GM18858 (cell line): ENCODE measurements around the gene CNTN4.
A peak's percentile ranks its signal among the peaks of the same experiment; 100 is the strongest.
"Not testable (repeated sequence)": the region's sequence is repeated elsewhere in the genome, so short reads cannot be mapped to it uniquely, and the experiment has no call there.

Experiments used
- ATAC-seq: cut with Tn5 transposase; IDR thresholded peaks from one replicate; pipeline ENCODE4 v1.9.1; 2021; ENCODE audit not compliant: unreplicated experiment

Gene CNTN4

DNA sequence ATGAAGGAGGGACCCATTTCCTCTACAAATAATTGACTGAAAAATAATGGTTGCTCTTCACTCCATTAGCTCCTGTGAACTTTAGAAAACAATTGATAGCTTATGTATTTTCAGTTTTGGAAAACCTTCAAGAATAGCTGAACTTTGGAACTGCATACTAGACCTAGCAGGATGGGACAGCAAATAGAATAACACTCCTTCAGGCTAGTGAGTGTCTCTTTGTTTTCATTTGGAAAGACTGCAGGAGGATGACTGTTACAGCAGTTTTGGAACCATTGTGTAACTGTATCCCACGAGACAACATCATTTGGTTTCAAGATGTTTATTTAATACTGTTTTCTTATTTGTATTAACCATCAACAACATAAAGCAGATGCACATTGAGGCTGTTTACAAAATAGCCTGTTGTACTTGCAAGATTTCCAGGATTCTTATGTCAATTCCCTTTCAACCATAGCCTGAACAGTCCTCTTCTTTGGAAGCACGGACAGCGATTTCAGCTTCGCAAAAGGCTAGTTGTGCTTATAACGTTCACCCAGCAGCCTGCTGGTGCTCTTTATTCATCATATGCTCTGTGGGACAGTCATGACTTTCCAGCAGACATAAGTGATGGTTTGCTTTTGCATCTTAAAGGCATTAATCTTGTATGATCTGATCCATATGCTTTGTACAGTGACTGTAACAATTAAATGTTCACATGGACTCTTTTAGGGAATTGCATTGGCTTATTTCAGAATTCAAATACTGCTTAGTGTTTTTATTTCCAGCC, 676.0 kb downstream of the CNTN4 start:
- ATAC-seq, result no peak

DNA sequence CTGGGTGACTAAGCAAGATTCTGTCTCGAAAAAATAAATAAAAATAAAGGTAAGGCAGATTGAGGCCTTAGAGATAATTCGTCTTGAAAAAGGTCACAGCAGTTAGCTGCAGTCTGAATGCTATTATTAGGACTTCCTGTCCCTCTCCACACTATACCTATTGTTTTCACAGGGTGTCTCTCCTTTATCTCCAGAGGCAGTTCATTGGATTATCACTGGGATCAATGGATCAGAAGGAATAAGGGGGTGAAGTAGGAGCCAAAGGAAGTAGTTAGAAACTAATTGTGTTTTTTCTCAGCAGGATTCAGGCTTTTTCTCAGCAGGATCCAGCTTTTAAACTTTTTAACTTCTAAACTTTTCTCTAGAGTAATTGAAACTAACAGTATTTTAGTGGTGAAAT, 684.6 kb downstream of the CNTN4 start:
- no peak for ATAC-seq

DNA sequence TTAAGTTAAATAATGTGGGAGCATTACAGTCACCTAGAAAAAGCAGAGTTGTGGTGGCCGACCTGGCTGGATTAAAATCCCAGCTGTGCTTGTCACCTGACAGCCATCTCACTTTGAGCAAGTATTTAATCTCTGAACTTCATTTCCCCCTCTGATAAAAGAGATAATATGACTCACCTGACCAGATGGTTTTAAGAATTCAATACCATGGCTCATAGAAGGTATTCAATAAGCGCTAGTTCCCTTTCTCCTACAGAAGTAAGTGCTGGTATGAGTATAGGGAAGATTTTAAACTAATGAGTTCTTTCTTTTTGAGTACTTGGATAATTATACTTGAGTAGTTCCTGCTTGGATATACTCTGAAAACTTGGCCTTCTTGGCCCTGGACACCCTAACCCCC, 686.0 kb downstream of the CNTN4 start:
- no peak for ATAC-seq

DNA sequence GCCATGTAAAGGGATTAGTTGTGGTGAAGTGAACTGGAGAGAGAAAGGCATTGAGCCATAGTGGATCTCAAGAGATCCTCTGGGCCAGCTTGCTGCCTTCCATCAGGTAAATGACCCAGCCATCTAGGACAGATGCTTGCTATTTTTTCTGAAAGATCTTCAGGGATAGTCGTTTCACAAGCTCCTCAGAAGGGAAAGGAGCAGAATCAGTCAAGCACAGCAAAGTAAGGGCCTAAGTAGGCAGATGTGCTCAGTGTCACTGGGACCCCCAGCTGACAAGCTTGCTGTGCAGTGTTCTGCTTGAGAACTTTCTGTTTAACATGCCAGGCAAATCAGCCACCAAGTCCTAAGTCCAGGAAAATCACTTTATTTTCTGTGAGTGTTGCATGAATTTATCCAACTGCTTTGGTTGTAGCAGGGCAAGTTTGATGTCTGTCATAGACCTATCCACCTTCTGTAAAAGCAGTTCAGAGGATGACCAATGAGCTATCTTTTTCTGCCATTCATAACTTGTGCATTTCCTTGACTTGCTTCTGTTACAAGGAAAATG, 691.7 kb downstream of the CNTN4 start:
- ATAC-seq, result no peak

DNA sequence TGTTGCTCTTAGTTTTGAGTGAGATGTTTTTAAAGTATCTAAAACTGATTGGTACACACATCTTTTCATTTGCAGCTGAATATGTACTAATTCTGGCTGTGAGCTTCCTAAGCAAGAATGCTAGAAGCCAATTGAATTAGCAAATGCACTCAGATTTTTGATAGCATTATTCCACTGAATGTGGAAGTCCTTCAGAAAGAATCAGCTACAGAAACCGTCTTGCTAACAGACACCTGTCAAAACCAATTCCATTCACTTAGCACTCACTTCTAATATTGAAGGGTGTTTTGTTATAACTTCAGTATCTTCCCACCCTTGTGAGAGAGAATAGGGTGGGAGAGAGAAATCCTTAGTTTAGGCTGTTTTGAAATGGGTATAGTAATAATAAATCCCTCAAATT, 693.8 kb downstream of the CNTN4 start:
- no peak for ATAC-seq

DNA sequence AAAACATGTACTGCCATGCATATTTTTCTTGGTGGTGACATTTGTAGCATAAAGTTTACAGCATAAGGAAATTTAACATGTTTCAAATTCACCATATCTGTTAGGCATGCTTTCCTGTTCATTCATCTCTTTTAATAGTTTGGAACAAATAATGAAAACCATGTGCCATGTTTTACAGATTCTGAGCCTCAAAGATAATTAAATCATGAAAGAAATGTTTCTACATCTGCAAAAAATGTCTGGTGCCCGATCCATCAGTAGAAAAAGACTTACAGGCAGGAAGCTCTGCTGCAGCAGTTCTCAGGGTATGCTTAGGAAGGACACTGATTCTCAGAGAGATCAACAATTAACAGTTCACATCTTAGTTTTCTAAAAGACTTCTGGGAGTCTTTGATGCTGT, 695.3 kb downstream of the CNTN4 start:
- ATAC-seq, result no peak

DNA sequence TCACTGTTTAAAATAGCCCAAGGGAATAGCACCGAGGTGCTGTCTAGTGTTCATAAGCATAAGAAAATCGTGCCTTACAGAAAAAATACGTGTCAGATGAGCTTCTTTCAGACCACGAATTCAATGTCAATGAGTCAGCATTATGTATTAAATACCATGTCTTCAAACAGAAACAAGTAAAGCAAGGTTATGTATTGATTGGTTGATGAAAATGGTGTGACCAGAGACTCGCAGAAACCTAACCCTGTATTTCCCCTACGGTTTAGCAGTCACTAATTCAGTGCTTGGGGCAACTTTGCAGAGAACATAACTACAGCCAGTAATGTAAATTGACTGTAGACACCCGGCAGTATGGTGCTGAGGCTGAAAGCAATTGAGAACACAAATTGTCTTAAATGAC, 703.8 kb downstream of the CNTN4 start:
- ATAC-seq, result no peak

DNA sequence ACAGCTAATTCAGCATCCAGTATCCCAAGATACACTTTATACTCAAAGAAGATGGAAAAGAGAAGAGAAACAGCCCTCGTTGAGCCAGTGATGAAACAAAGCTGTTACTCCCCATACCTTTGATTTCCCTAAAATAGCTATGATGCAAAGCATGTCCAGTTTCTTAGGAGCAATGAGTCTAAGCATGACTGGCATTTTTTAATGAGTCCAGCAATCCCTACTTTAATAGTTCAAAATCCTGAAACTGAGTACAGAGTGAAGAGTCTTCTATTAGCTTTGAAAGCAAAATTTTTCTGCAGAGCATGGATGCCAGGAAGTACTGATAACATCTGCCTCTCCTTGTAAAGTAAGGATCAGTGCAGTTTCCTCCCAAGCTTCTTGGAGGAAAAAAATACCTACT, 708.8 kb downstream of the CNTN4 start:
- ATAC-seq, result no peak

DNA sequence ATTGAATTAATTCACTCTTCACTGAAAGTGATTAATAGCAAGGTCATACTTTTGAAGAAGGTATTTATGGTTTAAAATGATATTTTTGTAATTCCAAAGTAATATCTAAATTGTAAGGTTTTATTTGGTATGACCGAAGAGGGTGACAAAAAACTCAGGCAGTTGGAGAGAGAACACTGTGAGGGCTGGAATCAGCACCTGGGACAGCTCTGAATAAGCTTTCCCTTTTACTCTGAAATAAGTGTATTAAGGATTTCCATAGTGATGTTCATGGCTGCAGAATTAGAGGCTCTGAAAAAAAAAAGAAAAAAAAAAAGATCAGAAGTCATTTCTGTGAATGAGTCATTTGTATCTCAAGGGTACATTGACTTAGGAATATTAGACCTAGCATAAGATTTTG, 712.1 kb downstream of the CNTN4 start:
- no peak for ATAC-seq

DNA sequence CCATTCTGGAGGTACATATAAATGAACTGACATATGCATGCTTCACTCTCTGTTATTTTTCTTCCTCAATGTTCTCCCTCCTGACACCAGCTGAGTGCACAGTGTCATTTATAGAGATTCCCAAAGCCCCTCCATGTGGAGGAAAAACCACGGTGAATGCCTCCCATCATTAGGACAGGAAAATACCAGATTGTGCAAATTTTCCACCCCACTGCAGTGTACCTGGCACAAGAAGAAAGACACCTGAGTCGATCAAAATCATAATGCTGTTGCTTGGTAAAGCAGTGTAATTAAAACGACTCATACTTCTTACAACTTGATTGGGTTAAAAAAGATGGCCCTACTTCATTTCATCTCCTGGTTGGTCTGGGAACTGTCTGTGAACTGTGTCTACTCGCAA, 720.9 kb downstream of the CNTN4 start:
- ATAC-seq, result no peak

DNA sequence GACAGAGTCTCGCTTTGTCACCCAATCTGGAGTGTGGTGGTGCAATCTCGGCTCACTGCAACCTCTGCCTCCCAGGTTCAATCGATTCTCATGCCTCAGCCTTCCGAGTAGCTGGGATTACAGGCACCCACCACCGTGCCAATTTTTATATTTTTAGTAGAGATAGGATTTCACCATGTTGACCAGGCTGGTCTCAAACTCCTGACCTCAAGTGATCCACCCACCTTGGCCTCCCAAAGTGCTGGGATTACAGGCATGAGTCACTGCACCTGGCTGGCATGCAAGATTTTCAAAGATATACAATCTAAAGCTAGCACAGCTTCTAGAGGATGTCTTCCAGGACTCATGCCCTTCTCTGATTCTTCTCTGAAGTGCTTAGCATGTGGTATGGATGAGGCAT, 722.3 kb downstream of the CNTN4 start:
- ATAC-seq, result not testable (repeated sequence)

DNA sequence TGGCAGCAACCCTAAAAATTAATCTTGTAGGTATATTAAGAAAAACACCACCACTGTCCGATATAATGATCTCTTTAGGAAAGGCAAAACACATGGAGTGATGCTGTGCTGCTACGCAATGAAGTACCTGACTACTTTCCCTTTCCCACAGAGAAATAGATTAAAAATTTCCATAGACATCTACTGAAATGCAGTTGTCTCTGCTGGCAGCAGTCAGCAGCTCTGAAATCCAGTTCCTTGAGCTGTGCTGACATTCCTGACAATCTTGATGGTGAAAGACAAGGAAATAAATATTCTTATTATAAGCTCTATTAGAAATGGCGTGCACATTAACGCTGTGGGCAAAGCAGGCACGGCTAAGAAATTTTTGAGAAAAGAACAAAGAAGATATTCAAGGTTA, 723.9 kb downstream of the CNTN4 start:
- ATAC-seq, result no peak

DNA sequence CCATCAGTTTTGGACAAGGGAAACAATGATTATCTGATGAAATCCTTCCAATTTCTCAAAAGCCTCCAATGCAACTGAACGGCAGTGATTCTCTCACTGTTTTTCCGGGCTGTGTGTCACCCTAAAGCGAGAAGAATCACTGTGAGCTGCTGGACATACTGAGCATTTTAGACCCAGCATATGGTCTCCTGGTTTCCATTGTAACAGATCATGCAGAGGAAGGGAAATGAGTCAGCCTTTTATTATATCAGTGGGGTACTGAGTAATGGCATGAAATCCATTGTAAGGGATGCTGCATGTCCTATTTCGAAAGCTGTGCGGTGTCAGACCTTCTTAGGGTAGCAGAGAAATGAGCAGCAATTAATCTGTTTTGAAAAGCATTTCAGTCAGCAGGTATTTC, 724.4 kb downstream of the CNTN4 start:
- ATAC-seq, result no peak

DNA sequence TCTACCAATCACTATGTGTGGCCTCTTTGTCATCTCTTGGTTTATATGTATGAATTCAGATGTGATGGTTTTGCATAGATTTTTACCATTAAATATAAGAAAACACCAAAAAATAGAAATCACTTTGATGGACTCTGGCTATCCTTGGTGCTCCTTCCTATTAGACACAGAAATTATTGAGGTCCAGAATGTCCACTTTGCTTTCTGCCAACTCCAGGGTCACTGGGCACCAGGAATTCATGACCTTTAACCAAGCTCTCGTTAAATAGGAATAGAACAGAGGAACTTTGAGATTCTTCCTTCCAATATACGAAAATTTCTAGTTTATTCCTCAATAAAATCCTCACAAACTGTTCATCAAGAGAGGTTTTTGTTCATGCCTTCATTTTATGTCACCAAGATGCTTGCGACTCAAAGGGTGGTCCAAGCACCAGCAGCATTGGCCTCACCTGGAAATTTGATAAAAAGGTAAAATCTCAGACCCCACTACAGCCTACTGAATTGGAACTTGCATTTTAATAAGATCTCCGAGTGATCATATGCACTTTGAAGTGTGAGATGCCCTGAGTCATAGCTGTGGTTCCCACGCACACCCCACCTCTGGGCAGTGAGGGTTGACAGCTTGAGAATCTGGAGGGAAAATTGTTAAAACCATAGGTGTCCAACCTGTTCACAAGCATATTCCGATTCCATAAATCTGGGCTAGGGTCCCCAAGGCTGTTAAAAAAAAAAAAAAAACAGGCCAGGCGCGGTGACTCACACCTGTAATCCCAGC, 725.0 kb downstream of the CNTN4 start:
- no peak for ATAC-seq

DNA sequence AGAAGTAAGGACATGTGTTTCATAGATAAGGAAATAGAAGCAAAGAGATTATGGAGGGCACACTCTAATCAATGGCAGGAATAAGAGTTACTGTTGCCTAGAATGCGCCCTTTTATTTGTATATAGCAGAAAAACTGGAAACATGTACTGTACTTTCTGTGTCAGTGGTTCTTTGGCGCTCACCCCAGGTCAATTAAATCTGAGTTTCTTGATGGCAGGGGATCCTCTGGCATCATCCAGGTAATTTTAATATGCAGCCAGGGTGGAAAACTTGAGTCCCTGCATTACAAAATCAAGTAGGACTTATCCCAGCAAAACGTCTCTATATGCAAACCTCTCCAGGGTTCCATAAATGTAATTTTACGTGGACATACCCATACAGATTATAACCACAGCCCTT, 727.4 kb downstream of the CNTN4 start:
- ATAC-seq, result no peak

DNA sequence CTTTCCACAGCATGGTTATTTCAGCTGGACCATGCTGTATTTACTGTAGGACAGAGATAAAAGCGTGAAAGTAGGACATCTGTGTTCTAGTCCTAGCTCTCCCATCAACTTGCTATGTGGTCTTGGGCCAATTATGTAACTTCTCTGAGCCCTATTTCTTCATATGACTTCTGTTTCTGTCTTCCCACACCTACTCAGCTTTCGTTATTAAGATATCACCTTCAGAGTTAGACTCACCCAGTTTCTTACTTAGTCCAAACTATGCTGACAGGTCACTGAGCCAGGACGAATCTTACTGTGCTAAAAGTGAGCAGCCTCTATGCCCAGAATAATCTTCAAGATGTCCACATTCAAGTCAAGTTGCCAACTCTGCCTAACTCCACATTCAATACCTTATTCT, 727.8 kb downstream of the CNTN4 start:
- ATAC-seq, result peak; percentile 64

DNA sequence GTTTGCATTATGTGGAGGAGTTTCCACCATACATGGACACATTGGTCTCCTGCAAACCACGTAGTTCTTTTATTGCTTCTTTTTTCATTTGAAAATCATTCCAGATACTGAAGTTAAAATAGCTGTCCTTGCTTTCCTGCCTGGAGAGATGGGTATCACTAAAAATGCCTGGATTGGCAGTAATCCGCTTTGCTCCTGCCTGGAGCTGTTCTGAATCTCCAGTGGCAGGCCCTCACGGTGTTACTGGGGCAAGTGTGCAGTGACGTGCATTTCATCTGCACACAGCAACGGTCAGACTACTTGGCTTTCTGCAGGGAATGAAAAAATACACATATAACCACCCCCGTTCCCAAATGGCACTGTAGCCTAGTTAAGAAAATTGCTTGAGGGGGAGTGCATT, 738.6 kb downstream of the CNTN4 start:
- no peak for ATAC-seq

DNA sequence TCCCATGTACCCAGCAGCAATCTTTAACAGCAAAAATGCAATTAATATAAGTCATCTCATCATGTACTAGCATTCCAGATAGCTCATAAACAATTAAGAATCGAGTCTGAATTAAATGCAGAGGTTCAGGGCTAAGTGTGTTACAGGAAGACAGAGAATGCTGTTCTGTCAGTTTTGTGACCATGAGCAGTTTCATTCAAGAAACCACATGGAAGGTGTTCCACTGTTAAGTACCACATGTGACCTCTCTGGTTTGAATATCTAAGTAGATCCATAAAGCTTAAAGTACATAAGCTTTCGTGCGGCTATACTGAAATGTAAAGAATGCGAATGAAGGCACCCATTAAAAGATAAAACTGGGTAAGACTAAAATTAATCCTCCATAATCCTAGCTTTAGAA, 739.2 kb downstream of the CNTN4 start:
- ATAC-seq, result no peak

DNA sequence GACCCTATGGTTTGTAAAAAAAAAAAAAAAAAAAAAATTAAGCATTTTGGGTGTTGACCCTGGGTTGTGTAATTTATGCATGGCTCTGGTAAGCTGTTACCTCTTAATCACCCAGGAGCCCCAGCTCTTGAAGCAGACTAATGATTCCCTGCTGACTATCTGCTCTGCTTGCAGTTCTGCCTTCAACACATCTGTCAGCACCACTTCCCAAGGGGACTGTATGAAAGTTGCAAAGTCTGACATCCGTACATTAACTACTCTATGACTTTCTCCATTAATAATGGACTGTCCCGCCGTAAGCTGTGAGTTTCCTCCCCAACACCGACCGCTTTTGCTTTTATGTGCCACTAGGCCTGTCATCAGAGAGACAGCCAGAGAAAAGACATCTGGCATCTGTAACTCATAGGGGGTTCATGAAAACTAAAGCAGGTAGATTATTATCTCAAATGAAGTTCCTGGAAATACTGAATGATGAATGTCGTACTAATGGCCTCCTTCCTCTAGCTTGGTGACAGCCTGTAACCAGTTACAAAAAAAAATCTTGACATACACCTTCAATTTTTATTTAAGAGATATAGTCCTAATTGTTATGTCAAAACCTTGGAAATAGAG, 740.0 kb downstream of the CNTN4 start:
- no peak for ATAC-seq

DNA sequence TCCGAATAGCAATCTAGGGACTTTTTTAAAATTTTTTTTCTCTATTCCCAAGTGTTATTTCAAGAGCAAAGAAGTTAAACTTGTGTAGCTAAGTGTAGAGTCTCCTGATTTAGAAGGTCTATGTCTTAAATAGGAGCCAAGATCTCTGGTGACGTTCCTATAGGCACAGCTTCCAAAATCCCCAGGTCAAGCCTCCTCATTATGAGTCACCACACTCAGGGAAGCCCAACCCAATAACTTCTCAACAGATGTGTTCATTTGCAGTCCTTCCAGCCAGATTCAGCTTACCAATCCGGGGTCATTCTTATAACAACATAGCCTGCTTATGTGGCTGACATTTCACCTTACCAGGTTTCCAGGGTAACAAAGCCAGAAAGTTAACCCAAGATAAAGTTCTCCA, 741.2 kb downstream of the CNTN4 start:
- no peak for ATAC-seq

DNA sequence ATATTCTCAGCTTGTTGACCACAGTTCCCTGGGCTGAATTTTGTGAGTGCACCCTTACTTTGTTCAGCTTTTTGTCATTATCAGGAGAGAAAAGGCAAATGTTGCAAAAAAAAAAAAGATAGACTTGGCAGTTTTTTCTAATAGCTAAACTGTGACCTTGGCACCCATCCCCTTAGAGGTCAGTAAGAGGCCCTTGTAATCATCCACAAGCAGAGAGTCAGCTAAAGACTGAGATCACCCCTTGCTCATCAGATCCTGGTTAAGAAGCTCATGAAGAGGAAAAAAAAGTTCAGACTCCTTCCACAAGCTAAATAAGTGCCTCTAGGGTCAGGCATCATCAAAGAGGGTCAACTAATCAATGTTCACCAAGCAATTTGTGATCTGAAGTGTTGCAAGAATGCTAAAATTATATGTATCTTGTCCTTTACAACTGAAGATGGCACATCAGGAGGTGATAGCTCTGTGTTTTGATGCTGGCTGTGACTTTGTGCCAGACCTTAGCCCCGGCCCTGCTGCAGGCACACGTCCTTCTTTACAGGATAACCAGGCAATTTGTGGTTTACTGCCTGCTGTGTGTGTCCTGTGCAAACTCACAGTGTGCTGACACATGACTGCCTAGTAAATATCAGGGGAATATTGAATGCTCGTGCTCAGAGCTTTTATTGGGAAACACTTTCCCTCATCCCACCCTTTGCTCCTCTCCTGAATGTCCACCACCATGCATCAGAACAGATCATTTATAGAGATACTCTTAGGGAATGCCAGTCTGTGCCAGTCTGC, 748.6 kb downstream of the CNTN4 start:
- ATAC-seq, result no peak
